ENCODE results near the gene PURB. TPM values are rescaled to one million over a fixed set of nuclear protein-coding genes. Genes with fewer than 3 reads are reported as not detected.

PURB gene
- total RNA-seq, 1 experiment from 2014 or later = 21.3 TPM

DNA sequence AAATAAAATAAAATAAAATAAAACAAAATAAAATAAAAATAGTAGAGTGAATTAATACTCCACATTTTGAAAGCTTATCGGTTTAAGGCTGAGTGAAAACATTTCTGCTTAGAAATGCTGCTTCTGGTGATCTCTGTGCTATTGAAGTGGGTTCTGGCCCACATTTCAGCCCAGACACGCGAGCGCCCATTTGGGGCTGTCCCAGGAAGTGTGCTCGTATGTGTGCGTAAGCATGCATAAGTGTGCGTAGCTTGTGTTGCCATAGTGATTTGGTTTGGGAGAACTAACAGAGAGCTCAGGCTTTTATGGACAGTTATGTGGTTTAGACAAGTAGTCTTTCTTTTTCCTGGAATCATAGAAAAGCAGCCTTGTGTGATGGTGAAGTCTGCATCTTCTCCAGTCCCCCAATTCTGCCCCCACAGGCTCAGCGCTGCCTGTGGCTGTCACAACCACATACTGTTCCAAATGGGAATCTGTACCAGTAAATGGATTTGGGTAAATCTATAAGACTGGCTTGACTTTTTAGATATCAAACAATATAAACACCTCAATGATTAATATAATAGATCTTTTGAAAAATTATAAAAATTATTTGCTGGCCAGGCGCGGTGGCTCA, 29.8 kb upstream of the PURB start:
- H2AK5ac ChIP-seq (ENCODE audit: insufficient read length, low read length) = no peak overlapping the region
- no peak overlapping the region for H4K91ac ChIP-seq (ENCODE audit: insufficient read length, low read depth, low read length)
- no peaks in the 10 kb centered on the region for H3K36me3 Mint-ChIP-seq (ENCODE audit: insufficient read depth in 1 of 3, low read depth in 3 of 3)
- no peak overlapping the region for H3K56ac ChIP-seq (ENCODE audit: insufficient read length, low read depth, low read length)
- H3K4me1 Mint-ChIP-seq = peaks cover 5 to 8% of the 10 kb centered on the region in 2 experiments
- H4K20me1 ChIP-seq (ENCODE audit: control insufficient read depth, insufficient read depth, insufficient read length) = no peaks in the 10 kb centered on the region
- no peak for DNase-seq
- no peak overlapping the region for H3K14ac ChIP-seq (ENCODE audit: insufficient read depth, low read length)
- H2BK20ac ChIP-seq (ENCODE audit: low read depth, low read length, poor library complexity, severe bottlenecking) = no peak overlapping the region
- no peak overlapping the region for H3K18ac ChIP-seq (ENCODE audit: insufficient read length, low read depth, low read length)
- H3K9me3 ChIP-seq (ENCODE audit: control insufficient read depth, low read depth, low read length) = no peaks in the 10 kb centered on the region
- no peaks in the 10 kb centered on the region for H3K79me2 ChIP-seq (ENCODE audit: insufficient read depth, low read length)
- no peak overlapping the region for H3K9ac ChIP-seq (ENCODE audit: extremely low read depth, insufficient read length, low read length)
- no peak overlapping the region for H3K27ac ChIP-seq (ENCODE audit: insufficient read length, low read depth, low read length)
- H3K9me3 Mint-ChIP-seq = no peaks in the 10 kb centered on the region
- H2BK120ac ChIP-seq (ENCODE audit: low read depth, low read length, poor library complexity, severe bottlenecking) = no peak overlapping the region
- H3K4me2 ChIP-seq (ENCODE audit: insufficient read depth, insufficient read length, low read length) = no peak overlapping the region
- H3K23ac ChIP-seq (ENCODE audit: insufficient read length, low read depth, low read length) = no peak overlapping the region
- no peaks in the 10 kb centered on the region for H3K27me3 ChIP-seq (ENCODE audit: insufficient read depth, low read length)
- H3K27ac Mint-ChIP-seq = no peak overlapping the region
- no peaks in the 10 kb centered on the region for H3K23me2 ChIP-seq (ENCODE audit: insufficient read length, low read depth, low read length, poor library complexity, severe bottlenecking)
- no peak overlapping the region for H2BK12ac ChIP-seq (ENCODE audit: insufficient read length, low read depth, low read length)
- peaks cover 7% of the 10 kb centered on the region for H3K27me3 Mint-ChIP-seq (ENCODE audit: low read depth)
- H3K4ac ChIP-seq (ENCODE audit: low read depth, low read length) = no peak overlapping the region
- no peaks in the 10 kb centered on the region for H3K79me1 ChIP-seq (ENCODE audit: insufficient read depth, low read depth, low read length, poor library complexity, severe bottlenecking)
- H4K5ac ChIP-seq (ENCODE audit: insufficient read length, low read depth, low read length) = no peak overlapping the region
- H3T11ph ChIP-seq (ENCODE audit: low read length) = no peak overlapping the region
- H4K8ac ChIP-seq (replicated peaks; ENCODE audit: insufficient read length, low read depth, low read length) = no peak overlapping the region
- no peak overlapping the region for H2BK15ac ChIP-seq (ENCODE audit: low read depth, low read length)
- H3K4me1 ChIP-seq (ENCODE audit: insufficient read depth, low read length) = no peaks in the 10 kb centered on the region; the same call in 1 of the 2 replicates
- TF ChIP-seq, protein P1, sequence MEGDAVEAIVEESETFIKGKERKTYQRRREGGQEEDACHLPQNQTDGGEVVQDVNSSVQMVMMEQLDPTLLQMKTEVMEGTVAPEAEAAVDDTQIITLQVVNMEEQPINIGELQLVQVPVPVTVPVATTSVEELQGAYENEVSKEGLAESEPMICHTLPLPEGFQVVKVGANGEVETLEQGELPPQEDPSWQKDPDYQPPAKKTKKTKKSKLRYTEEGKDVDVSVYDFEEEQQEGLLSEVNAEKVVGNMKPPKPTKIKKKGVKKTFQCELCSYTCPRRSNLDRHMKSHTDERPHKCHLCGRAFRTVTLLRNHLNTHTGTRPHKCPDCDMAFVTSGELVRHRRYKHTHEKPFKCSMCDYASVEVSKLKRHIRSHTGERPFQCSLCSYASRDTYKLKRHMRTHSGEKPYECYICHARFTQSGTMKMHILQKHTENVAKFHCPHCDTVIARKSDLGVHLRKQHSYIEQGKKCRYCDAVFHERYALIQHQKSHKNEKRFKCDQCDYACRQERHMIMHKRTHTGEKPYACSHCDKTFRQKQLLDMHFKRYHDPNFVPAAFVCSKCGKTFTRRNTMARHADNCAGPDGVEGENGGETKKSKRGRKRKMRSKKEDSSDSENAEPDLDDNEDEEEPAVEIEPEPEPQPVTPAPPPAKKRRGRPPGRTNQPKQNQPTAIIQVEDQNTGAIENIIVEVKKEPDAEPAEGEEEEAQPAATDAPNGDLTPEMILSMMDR (conservative IDR thresholded peaks at IDR 0.05) = no peak
- H2BK5ac ChIP-seq (ENCODE audit: insufficient read length, low read length) = no peak overlapping the region
- no CpG with 5 or more reads among the region's 10 CpGs for WGBS (ENCODE audit: extremely low coverage, insufficient read length, low lambda C conversion rate)
- no peak overlapping the region for H3K4me3 Mint-ChIP-seq
- H2AFZ ChIP-seq (ENCODE audit: low read length) = no peak overlapping the region

All from H9 (cell line).